GM12892 (cell line): ENCODE data around the gene HSF5.
"Not testable (repeated sequence)": the region's sequence is repeated elsewhere in the genome, so short reads cannot be mapped to it uniquely, and the experiment has no call there.

Experiments used
- DNase-seq: peaks from one replicate; pipeline ENCODE4 v3.0.0; 2011; ENCODE audit not compliant: insufficient read length
- FAIRE-seq: peaks from 2 replicates; lab custom pipeline; 2011; peaks lifted over from hg19 to GRCh38; lab: Jason Lieb, UNC
- POLR2A ChIP-seq: IDR thresholded peaks from 2 replicates; pipeline ENCODE4 v1.6.1; 2011; ENCODE audit warnings: low read depth, low read length, control low read depth
- POLR2AphosphoS5 ChIP-seq: IDR thresholded peaks from 2 replicates; pipeline ENCODE4 v1.6.1; 2011; ENCODE audit warnings: low read depth, low read length, control low read depth
- TAF1 ChIP-seq: IDR thresholded peaks from 2 replicates; pipeline ENCODE4 v1.6.1; 2011; ENCODE audit warnings: low read depth, mild to moderate bottlenecking, control low read depth, low read length, borderline replicate concordance

HSF5 gene

GRCh38 chr17:58514770-58515157, 26.6 kb upstream of the HSF5 start:
- FAIRE-seq (no peak), DNase-seq (no peak)
- TF ChIP-seq POLR2AphosphoS5 (no peak), POLR2A (no peak), TAF1 (no peak)

- TF ChIP-seq POLR2AphosphoS5 (no peak), POLR2A (peak; percentile 44; the same call in 1 of the 2 replicates), TAF1 (no peak)
- DNase-seq (peak; percentile 86), FAIRE-seq (peak; percentile 48)
Observed at GRCh38 chr17:58513965-58514769, 26.0 kb upstream of the HSF5 start, which contains the start of gene MTMR4. MTMR4 (minus strand) TSS chr17:58514638; CDS start chr17:58514407, 231 bp downstream.

- peak; percentile 50; the same call in 1 of the 2 replicates for TF ChIP-seq TAF1
- TF ChIP-seq POLR2AphosphoS5: peak; percentile 35; the same call in 1 of the 2 replicates
- 0 out of 2 replicates have a peak, but pooled peaks have one; percentile 56 for TF ChIP-seq POLR2A
- DNase-seq (no peak), FAIRE-seq (peak; percentile 51)
Observed at GRCh38 chr17:58513267-58513964, 25.2 kb upstream of the HSF5 start.

- DNase-seq (no peak), FAIRE-seq (no peak)
- TF ChIP-seq TAF1 (no peak), POLR2AphosphoS5 (no peak), POLR2A (no peak)
Observed at GRCh38 chr17:58510075-58510474, 21.9 kb upstream of the HSF5 start.

GRCh38 chr17:58508341-58509067, 20.3 kb upstream of the HSF5 start:
- TF ChIP-seq POLR2A: no peak
- TF ChIP-seq POLR2AphosphoS5: no peak
- no peak for TF ChIP-seq TAF1
- DNase-seq (no peak), FAIRE-seq (no peak)

- FAIRE-seq: no peak
- no peak for DNase-seq
- TF ChIP-seq POLR2A (no peak), TAF1 (no peak), POLR2AphosphoS5 (no peak)
Observed at GRCh38 chr17:58507123-58507634, 19.0 kb upstream of the HSF5 start.

GRCh38 chr17:58506354-58507080, 18.3 kb upstream of the HSF5 start:
- FAIRE-seq (no peak), DNase-seq (no peak)
- TF ChIP-seq POLR2A (no peak), POLR2AphosphoS5 (no peak), TAF1 (no peak)

- peak; percentile 94 for FAIRE-seq
- TF ChIP-seq POLR2AphosphoS5 (peak; percentile 55; the same call in 1 of the 2 replicates), POLR2A (peak; percentile 42; the same call in 1 of the 2 replicates), TAF1 (no peak)
- peak; percentile 69 for DNase-seq
Observed at GRCh38 chr17:58504826-58505351, 16.7 kb upstream of the HSF5 start.

- no peak for DNase-seq
- TF ChIP-seq POLR2AphosphoS5 (no peak), POLR2A (no peak), TAF1 (no peak)
- no peak for FAIRE-seq
Observed at GRCh38 chr17:58503866-58504265, 15.7 kb upstream of the HSF5 start.

GRCh38 chr17:58503134-58503533, 14.9 kb upstream of the HSF5 start:
- not testable (repeated sequence) for DNase-seq, FAIRE-seq

- no peak for FAIRE-seq
- TF ChIP-seq POLR2AphosphoS5 (no peak), POLR2A (no peak), TAF1 (no peak)
- no peak for DNase-seq
Observed at GRCh38 chr17:58501451-58501850, 13.2 kb upstream of the HSF5 start.
